Measurements from ENCODE around the gene KCNA10.

Gene KCNA10

DNA sequence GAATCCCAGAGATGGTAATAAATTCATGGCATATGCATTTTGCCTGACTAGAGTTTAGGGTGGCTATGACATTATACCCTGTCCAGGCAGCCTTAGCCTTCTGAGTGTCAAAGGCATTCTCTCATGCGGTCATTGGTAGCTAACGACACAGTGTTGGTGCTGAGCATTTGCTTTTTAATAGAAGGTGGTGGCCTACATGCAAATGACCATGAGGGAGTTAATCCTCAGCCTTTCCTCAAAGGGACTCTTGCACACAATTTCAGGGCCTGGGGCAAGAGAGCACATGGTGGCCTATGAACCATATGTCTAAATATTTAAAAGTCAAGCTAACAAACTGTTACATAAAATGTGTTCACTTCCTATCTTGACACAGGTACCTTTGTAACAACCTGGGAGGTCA lies 30.9 kb upstream of the KCNA10 start:
- Mint-ChIP-seq H3K4me3 (no peak overlapping the region), H3K27ac (no peak overlapping the region), H3K36me3 (ENCODE audit: low read depth) (no peaks in the 10 kb centered on the region), H3K9me3 (no peaks in the 10 kb centered on the region), H3K27me3 (ENCODE audit: low read depth) (peaks cover 58% of the 10 kb centered on the region), H3K4me1 (no peaks in the 10 kb centered on the region)
- TF ChIP-seq, protein P1, sequence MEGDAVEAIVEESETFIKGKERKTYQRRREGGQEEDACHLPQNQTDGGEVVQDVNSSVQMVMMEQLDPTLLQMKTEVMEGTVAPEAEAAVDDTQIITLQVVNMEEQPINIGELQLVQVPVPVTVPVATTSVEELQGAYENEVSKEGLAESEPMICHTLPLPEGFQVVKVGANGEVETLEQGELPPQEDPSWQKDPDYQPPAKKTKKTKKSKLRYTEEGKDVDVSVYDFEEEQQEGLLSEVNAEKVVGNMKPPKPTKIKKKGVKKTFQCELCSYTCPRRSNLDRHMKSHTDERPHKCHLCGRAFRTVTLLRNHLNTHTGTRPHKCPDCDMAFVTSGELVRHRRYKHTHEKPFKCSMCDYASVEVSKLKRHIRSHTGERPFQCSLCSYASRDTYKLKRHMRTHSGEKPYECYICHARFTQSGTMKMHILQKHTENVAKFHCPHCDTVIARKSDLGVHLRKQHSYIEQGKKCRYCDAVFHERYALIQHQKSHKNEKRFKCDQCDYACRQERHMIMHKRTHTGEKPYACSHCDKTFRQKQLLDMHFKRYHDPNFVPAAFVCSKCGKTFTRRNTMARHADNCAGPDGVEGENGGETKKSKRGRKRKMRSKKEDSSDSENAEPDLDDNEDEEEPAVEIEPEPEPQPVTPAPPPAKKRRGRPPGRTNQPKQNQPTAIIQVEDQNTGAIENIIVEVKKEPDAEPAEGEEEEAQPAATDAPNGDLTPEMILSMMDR (IDR thresholded peaks at IDR 0.05; ENCODE audit: unreplicated experiment in 3 of 3) = no peak

DNA sequence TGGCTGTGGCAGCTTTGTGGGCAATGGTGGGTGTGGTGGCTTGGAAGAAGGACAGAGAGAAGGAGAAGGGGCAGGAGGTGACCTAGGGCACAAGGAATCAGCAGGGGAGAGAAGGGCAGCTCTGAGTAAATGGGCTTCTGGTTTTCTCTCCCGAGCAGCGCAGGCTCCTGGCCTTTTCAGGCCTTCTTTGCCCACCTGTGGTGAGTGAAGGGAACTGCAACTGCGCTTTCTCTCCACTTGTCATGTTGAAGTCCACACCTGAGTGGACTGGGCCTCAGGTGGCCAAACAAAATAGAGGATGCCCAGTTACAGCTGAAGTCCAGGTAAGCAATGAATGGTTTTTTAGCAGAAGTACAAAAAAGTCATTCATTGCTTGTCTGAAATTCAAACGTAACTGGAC lies 29.4 kb upstream of the KCNA10 start:
- TF ChIP-seq, protein P1 (IDR thresholded peaks at IDR 0.05; ENCODE audit: unreplicated experiment in 3 of 3) = peak; percentile 49 to 55 (median 54)
- no peak overlapping the region for H3K27ac Mint-ChIP-seq
- no peaks in the 10 kb centered on the region for H3K4me1 Mint-ChIP-seq
- peaks cover 49% of the 10 kb centered on the region for H3K27me3 Mint-ChIP-seq (ENCODE audit: low read depth)
- no peak overlapping the region for H3K4me3 Mint-ChIP-seq
- no peaks in the 10 kb centered on the region for H3K36me3 Mint-ChIP-seq (ENCODE audit: low read depth)
- no peaks in the 10 kb centered on the region for H3K9me3 Mint-ChIP-seq

DNA sequence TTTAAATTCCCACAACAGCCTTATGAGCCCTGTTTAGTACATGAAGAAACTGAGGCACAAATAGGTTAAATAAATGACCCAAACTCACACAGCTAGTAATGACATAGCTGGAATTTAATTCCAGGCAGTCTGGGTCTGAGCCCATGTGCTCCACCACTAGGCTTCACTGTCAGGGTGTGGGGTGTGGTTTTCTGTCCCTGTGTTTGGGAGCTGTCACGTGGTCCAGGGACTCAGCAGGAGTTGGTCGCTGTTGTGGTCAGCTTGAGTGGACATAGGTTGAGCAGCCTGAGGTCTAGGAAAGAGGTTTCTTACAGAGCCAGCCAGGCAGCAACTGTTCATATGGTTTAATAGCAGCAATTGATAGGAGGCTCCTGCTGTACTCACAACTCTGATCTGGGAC lies 28.0 kb upstream of the KCNA10 start:
- H3K4me1 Mint-ChIP-seq = no peaks in the 10 kb centered on the region
- no peak overlapping the region for H3K27ac Mint-ChIP-seq
- TF ChIP-seq, protein P1 (IDR thresholded peaks at IDR 0.05; ENCODE audit: unreplicated experiment in 3 of 3) = no peak
- no peak overlapping the region for H3K4me3 Mint-ChIP-seq
- H3K36me3 Mint-ChIP-seq (ENCODE audit: low read depth) = no peaks in the 10 kb centered on the region
- H3K27me3 Mint-ChIP-seq (ENCODE audit: low read depth) = peaks cover 38% of the 10 kb centered on the region
- no peaks in the 10 kb centered on the region for H3K9me3 Mint-ChIP-seq

DNA sequence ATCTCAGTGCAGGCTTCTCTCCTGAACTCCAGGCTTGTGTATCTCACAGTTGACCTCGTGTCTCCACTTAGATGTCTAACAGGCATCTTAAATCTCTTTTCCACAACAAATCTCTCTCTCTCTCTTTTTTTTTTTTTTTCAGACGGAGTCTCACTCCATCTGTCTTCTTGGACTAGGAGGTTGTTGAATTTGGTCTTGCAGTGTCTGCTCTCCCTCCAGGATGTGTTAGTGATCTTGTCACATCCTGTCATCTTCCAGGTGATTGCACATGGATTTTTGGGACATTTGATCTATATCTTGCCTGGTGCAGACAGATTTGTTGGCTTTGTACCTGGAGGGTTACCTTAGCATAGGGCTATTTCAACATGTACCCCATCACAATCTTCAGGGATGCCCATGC lies 26.5 kb upstream of the KCNA10 start:
- Mint-ChIP-seq H3K9me3 (no peaks in the 10 kb centered on the region), H3K27me3 (ENCODE audit: low read depth) (peaks cover 31% of the 10 kb centered on the region), H3K4me3 (no peak overlapping the region), H3K27ac (no peak overlapping the region), H3K4me1 (no peaks in the 10 kb centered on the region), H3K36me3 (ENCODE audit: low read depth) (no peaks in the 10 kb centered on the region)
- TF ChIP-seq, protein P1 (IDR thresholded peaks at IDR 0.05; ENCODE audit: unreplicated experiment in 3 of 3) = no peak

DNA sequence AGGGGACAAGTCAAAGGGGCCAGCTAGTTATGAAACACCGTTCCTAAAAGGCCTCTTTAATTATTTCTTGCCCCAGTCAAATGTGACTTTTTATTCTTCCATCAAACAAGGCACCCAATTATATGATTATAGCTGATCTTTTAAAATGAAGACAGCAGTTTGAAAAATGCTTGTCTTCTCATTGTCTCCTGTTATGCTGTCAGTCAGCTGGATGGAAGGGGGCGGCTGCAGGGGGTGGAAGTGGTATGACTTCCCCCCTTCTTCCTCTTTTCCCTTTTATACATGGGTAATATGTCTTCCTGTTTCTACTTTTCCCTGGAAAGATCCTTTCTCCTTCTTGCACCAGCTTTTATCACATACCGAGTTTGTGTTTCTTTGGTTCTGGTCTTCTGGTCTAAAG lies 25.8 kb upstream of the KCNA10 start:
- TF ChIP-seq, protein P1 (IDR thresholded peaks at IDR 0.05; ENCODE audit: unreplicated experiment in 3 of 3) = no peak
- no peak overlapping the region for H3K27ac Mint-ChIP-seq
- no peaks in the 10 kb centered on the region for H3K4me1 Mint-ChIP-seq

DNA sequence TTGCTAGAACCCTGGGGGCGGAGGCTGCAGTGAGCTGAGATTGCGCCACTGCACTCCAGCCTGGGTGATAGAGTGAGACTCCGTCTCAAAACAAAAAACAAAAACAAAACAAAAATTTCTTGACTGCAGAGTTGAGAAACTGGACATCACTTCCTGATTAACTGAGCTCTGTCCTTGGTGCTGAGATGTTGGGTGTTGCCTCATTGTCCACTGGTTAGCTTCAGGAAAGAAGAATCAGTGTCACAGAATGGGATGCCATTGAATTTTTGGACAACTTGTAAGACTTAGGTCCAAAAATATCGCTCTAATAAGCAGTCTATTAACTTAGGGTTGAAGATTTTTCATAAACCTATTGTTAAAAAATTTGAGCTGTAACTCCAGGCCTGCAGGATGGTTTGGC lies 23.8 kb upstream of the KCNA10 start:
- Mint-ChIP-seq H3K27me3 (ENCODE audit: low read depth) (peaks cover 19% of the 10 kb centered on the region), H3K4me3 (no peak overlapping the region), H3K27ac (no peak overlapping the region), H3K36me3 (ENCODE audit: low read depth) (no peaks in the 10 kb centered on the region), H3K9me3 (no peaks in the 10 kb centered on the region), H3K4me1 (no peaks in the 10 kb centered on the region)
- TF ChIP-seq, protein P1 (IDR thresholded peaks at IDR 0.05; ENCODE audit: unreplicated experiment in 3 of 3) = no peak

More for the DNA sequence above, 25.8 kb upstream of the KCNA10 start:
- H3K4me3 Mint-ChIP-seq = no peak overlapping the region
- no peaks in the 10 kb centered on the region for H3K9me3 Mint-ChIP-seq
- H3K27me3 Mint-ChIP-seq (ENCODE audit: low read depth) = peaks cover 26% of the 10 kb centered on the region
- no peaks in the 10 kb centered on the region for H3K36me3 Mint-ChIP-seq (ENCODE audit: low read depth)

Measured in nephron (organoid).